Measurements from ENCODE around the gene ARMH3.

DNA sequence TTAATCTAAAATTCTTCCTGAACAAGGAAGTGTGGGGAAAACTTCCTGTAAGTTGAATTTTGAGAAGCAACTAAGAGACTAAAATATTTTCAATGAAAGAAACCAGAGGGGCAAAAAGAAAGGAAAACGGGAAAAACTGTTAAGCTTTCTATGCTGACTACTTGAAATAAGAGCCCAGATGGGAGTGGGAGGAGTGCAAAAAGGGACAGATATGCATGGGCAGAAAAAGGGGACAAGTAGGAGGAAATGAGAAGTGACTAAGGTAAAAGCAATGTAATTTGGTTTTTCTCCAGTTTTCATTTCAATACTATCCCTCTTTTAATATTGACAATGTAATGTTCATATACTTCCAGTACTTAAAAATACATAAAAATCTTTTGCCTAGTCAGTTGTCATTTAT, 248.8 kb downstream of the ARMH3 start:
- TF ChIP-seq YY1 (IDR thresholded peaks at IDR 0.05; ENCODE audit: insufficient read depth, insufficient read length) (no peak), ZNF274 (IDR thresholded peaks at IDR 0.05; ENCODE audit: low read depth, low read length) (no peak), SUZ12 (IDR thresholded peaks at IDR 0.05; ENCODE audit: extremely low read depth, insufficient read depth, insufficient read length) (no peak)
